ENCODE data around the gene CRYAA.
A peak's percentile ranks its signal among the peaks of the same experiment; 100 is the strongest.

Gene CRYAA

GRCh38 chr21:43203591-43203990, 34.8 kb downstream of the CRYAA start:
- no peak for DNase-seq (ENCODE audit: low read depth in 2 of 2)

GRCh38 chr21:43204638-43205037, 35.8 kb downstream of the CRYAA start:
- DNase-seq (ENCODE audit: low read depth in 2 of 2): no peak

GRCh38 chr21:43206231-43207042, 37.6 kb downstream of the CRYAA start:
- DNase-seq (ENCODE audit: low read depth in 2 of 2): no peak

GRCh38 chr21:43207043-43207315, 38.2 kb downstream of the CRYAA start:
- DNase-seq (ENCODE audit: low read depth in 2 of 2): no peak

GRCh38 chr21:43207868-43208267, 39.1 kb downstream of the CRYAA start:
- DNase-seq (ENCODE audit: low read depth in 2 of 2): no peak

GRCh38 chr21:43208561-43209332, 39.9 kb downstream of the CRYAA start:
- no peak for DNase-seq (ENCODE audit: low read depth in 2 of 2)

GRCh38 chr21:43209575-43210453, 41.0 kb downstream of the CRYAA start:
- DNase-seq (ENCODE audit: low read depth in 2 of 2): peak in 1 of 2 experiments; percentile 1

GRCh38 chr21:43210454-43211071, 41.8 kb downstream of the CRYAA start:
- no peak for DNase-seq (ENCODE audit: low read depth in 2 of 2)

GRCh38 chr21:43211072-43211759, 42.4 kb downstream of the CRYAA start:
- no peak for DNase-seq (ENCODE audit: low read depth in 2 of 2)

- no peak for DNase-seq (ENCODE audit: low read depth in 2 of 2)
These were observed 42.9 kb downstream of the CRYAA start for GRCh38 chr21:43211760-43212115.
